Measurements from ENCODE around the gene DHX34.
"Not testable (repeated sequence)": the region's sequence is repeated elsewhere in the genome, so short reads cannot be mapped to it uniquely, and the experiment has no call there.

DHX34 gene, protein sequence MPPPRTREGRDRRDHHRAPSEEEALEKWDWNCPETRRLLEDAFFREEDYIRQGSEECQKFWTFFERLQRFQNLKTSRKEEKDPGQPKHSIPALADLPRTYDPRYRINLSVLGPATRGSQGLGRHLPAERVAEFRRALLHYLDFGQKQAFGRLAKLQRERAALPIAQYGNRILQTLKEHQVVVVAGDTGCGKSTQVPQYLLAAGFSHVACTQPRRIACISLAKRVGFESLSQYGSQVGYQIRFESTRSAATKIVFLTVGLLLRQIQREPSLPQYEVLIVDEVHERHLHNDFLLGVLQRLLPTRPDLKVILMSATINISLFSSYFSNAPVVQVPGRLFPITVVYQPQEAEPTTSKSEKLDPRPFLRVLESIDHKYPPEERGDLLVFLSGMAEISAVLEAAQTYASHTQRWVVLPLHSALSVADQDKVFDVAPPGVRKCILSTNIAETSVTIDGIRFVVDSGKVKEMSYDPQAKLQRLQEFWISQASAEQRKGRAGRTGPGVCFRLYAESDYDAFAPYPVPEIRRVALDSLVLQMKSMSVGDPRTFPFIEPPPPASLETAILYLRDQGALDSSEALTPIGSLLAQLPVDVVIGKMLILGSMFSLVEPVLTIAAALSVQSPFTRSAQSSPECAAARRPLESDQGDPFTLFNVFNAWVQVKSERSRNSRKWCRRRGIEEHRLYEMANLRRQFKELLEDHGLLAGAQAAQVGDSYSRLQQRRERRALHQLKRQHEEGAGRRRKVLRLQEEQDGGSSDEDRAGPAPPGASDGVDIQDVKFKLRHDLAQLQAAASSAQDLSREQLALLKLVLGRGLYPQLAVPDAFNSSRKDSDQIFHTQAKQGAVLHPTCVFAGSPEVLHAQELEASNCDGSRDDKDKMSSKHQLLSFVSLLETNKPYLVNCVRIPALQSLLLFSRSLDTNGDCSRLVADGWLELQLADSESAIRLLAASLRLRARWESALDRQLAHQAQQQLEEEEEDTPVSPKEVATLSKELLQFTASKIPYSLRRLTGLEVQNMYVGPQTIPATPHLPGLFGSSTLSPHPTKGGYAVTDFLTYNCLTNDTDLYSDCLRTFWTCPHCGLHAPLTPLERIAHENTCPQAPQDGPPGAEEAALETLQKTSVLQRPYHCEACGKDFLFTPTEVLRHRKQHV

DNA sequence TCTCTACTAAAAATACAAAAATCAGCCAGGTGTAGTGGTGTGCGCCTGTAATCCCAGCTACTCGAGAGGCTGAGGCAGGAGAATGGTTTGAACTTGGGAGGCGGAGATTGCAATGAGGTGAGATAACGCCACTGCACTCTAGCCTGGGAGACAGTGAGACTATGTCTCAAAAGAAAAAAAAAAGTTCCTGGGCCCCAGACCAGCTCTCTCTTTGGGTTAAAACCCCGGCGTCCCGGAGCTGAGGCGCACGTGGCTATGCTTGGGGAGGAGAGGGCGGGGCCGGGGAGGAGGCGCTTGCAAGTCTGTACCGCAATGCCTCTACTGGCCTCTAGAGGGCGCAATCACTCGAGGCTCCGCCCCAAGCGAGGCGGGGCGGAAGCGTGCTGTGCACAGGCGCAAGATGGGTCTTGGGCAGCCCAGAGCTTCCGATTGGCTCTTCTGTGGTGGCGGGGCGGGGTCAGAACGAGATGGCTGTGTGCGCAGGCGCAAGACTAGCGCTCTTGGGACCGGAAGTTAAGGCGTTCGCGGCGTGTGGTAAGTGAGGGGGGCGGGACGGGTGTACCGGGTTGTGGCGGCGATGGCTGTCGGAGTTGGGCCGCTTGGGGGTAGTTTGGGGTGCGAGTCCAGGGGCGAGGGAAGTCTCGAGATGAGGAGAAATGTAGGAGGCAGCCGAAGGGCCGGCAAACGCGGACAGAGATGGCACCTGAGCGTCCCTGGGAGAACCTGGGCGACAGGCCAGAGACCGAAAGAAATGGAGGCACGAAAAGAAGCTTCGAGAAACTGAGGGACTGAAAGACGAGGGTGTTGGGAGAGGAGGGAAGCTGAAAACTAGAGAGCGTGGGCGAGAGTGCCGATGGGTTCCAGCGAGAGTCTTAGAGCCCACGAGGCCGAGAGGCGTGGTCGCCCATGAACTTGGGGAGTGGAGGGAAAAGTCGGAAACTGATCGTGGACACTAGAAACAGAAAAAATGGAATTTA is at the start of gene DHX34:
Gene DHX34, plus strand, starts transcription at position 497 of the 977 bp plus-strand sequence. CDS start 3,716 bp downstream, outside the sequence.
- DNase-seq: peak; percentile 96

DNA sequence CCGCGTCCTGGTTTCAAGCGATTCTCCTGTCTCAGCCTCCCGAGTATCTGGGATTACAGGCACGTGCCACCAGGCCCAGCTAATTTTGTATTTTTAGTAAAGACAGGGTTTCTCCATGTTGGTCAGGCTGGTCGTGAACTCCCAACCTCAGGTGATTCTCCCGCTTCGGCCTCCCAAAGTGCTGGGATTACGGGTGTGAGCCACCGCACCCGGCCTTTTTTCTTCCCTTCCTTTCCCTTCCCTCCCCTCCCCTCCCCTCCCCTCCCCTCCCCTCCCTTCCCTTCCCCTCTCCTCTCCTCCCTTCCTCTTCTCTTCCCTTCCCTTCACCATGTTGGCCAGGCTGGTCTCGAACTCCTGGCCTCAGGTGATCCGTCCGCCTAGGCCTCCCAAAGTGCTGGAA is 48.2 kb upstream of the DHX34 start:
- not testable (repeated sequence) for DNase-seq

DNA sequence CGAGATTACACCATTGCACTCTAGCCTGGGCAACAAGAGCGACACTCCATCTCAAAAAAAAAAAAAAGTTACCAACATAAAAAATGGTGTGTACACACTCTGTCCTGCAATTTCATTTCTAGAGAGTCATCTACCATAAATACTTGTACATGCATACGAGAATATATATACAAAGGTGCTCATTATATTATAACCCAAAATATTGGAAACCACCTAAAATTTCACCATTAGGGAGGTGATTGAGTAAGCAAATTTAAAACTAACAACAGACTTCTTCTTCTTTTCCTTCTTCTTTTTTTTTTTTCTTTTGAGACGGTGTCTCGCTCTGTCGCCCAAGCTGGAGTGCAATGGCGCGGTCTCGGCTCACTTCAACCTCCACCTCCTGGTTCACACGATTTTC is 46.9 kb upstream of the DHX34 start:
- no peak for DNase-seq

DNA sequence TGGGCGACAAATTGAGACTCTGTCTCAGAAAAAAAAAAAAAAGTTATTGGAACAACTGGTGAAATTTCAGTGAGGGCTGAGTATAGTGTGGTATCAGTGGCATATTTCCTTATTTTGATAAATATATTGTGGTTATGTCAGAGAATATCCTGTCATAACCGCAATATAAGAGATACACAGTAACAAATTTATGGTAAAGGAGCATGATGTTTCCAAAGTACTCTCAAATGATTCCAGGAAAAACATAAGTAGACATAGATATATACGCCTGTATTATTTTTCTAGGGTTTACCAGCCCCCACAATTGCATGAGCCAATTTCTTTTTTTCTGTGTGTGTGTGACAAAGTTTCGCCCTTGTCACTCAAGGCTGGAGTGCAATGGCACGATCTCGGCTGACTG is 45.1 kb upstream of the DHX34 start:
- DNase-seq: no peak

DNA sequence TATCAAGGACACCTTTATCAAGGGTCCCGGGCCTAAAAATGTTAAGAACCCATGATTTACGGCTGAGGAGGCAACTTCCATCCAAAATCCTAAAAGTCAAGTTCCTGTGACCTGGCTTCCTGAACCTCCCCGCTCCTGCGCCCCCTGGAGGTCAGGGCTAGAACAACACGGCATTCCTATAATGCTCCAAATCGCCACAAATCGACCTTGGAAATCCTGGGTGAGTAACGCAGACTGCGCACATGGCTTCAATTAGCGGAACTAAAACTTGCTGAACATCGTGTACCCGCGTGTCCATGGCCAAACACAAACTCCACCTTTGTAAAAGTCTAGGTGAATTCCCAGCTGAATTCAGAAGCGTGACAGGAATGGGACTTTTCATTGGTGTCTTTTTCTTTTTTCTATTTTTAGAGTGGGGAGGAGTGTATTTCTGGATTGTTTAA is 43.8 kb upstream of the DHX34 start:
- DNase-seq: peak; percentile 66

DNA sequence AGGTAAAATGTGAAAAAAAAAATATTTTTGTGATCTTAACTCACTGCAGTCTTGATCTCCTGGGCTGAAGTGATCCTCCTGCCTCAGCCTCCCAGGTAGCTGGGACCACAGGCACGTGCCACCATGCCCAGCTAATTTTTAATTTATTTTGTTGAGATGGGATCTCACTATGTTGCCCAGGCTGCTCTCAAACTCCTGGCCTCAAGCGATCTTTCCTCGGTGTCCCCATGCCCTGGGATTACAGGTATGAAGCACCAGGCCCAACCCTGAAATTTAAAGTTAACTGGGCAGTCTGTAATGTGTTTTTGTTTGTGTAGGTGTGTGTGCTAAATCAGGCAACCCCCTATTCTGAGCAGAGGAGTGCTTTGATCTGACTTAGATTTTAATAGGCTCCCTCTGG is 42.8 kb upstream of the DHX34 start:
- no peak for DNase-seq

DNA sequence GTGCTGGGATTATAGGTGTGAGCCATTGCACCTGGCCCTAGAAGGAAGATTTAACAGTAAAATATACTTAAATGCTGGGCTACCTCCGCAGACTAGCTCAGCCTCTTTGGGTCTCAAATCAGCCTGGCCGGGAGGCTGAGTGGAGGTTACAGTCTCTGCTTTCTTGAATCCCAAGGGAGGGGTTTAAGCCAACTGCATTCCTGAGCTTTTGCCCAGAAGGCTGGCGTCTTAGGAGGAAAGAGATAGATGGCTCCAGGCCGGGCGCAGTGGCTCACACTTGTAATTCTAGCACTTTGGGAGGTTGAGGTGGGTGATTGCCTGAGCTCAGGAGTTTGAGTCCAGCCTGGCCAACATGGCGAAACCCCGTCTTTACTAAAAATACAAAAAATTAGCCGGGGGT is 40.1 kb upstream of the DHX34 start:
- no peak for DNase-seq

DNA sequence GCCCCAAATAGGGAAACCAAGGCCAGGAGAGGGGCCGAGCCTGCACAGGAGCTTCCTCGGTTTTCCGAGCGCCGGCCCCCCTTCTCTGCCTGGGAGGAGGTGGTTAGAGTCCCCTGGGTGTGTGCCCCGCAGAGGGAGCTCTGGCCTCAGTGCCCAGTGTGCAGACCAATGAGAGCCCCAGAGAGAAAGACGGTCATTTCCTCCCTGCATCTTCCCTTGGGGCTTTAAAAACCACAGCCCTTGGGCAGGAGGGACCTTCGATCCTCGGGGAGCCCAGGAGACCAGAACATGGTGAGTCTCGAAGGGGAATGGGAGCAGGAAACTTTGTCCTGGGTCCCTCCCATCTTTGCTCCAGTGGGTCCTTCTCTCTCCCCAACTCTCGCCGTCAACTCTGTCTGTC is 39.5 kb upstream of the DHX34 start, which contains the start of gene C5AR1:
Gene C5AR1, plus strand, starts transcription at position 254 of the 400 bp plus-strand sequence. Its CDS starts 35 bp downstream, at position 289.
- no peak for DNase-seq

DNA sequence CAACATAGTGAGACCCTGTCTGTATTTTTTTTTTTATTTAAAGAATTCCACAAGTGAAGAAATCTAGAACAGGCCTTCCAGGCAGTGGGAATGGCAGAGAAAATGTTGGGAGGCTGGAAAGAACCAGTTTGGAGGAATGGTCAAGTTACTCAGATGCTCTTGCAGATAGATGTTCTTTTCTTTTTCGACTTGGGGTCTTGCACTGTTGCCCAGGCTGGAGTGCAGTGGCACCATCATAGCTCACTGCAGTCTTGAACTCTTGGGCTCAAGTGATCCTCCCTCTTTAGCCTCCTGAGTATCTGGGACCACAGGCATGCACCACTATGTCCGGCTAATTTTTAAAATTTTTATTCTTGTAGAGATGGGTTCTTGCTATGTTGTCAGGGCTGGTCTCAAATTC is 38.8 kb upstream of the DHX34 start:
- no peak for DNase-seq

DNA sequence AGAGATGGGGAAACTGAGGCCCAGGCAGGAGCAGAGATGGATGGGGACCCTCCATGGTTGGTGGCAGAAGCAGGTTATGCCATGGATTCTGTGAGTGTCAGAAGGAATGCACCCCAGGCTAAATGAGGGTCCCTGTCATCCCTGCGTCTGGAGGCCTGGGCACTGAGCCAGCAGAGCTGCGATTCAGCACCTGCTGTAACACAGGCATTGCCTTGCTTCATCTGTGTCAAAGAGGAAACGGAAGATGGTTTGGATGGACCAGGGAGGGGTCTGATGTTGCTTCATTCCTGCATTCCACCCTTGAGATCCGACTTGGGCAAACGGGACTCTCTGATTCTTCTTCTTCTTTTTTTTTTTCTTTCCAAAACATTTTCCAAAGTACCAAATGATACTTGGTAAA is 38.3 kb upstream of the DHX34 start:
- peak; percentile 69 for DNase-seq

DNA sequence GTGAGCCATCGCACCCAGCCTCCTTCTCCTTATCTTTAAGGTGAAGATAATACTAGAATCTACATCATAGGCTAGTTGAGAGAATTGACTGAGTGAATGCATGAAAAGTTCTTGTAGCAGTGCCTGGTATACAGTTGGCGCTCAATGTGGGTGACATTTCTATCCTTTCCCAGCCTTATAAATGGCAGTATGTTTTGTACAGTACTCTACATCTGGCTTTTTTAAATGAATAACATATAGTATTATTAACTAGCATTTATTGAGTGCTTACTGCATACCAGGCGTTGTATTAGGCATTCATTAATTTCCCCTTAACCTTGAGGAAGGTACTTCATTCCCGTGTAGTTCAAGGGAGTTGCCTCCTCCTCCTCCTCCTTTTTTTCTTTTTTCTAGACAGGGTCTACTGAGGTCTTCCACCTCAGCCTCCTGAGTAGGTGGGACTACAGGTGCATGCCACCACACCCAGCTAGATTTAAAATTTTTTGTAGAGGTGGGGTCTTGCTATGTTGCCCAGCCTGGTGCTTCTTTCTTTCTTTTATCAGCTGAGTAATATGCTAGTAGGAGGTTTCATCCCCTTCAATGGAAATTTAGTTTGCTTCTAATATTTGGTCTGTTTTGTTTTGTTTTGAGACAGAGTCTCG is 36.6 kb upstream of the DHX34 start:
- DNase-seq: no peak

DNA sequence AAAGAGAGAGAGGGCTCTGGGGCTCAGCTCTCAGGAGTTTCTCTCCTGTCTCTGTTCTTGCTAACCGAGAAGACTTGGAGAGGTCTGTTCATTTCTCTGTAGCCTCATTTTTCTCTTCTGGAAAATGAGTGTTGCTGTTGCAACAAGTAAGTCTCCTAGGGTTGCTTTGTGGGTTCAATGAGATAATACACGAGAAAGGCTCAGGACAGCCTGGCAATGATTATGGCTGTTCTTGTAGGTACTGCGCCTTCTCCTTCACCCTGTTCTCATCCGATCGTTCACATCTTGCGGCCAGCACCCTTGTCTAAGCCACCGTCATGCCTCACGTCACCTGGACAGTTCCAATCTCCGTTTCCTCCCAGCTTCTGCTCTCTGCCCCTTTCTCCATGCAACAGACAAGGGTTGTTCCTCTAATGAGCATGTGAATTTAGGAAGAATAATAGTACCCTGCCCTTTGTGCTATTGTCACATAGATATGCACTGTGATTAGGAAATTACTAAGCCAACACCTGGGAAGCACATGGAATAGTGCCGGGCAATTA is 35.3 kb upstream of the DHX34 start:
- DNase-seq: no peak

DNA sequence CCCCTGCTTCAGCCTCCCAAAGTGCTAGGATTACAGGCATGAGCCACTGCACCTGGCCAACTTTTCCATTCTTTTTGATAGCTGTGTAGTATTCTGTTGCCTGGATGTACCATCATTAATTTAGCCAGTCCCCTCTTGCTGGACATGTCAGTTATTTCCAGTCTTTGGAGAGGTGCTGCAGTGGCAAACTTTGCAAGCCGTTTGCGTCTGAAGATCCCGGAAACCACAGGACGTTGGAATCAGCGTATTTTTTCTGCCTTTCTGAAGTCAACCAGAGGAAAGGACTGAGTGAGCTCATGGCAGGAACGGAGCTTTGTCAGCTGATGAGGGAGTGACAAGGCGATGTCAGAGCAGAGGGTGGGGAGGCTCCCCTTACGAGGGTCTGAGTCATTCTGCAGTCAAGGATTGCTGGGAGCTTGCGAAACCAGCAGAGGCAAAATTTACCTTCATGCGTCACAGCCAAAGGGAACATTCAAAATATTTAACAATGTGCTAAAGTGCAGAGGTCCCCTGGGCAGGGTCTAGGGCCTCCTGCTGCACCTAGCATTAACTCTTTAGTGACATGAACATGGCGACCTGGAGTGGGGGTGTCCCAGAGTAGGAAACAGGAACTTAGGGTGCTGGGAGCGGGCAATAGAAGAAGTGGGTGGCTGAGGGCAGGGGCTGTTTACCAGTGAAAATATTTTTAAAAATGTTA is 33.8 kb upstream of the DHX34 start:
- no peak for DNase-seq

DNA sequence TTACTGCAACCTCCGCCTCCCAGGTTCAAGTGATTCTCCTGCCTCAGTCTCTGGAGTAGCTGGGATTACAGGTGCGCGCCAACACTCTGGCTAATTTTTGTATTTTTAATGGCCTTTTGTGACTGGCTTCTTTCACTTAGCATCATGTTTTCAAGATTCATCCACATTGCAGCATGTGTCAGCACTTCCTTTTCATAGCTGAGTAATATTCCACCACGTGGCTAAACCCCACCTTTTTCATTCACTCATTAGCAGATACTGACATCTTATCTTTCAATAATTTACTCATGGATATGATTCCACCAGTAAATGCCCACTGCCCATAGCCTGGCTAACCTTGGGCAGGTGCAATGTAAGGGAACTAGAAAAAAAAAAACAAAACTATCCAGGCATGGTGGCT is 32.6 kb upstream of the DHX34 start:
- DNase-seq: no peak

DNA sequence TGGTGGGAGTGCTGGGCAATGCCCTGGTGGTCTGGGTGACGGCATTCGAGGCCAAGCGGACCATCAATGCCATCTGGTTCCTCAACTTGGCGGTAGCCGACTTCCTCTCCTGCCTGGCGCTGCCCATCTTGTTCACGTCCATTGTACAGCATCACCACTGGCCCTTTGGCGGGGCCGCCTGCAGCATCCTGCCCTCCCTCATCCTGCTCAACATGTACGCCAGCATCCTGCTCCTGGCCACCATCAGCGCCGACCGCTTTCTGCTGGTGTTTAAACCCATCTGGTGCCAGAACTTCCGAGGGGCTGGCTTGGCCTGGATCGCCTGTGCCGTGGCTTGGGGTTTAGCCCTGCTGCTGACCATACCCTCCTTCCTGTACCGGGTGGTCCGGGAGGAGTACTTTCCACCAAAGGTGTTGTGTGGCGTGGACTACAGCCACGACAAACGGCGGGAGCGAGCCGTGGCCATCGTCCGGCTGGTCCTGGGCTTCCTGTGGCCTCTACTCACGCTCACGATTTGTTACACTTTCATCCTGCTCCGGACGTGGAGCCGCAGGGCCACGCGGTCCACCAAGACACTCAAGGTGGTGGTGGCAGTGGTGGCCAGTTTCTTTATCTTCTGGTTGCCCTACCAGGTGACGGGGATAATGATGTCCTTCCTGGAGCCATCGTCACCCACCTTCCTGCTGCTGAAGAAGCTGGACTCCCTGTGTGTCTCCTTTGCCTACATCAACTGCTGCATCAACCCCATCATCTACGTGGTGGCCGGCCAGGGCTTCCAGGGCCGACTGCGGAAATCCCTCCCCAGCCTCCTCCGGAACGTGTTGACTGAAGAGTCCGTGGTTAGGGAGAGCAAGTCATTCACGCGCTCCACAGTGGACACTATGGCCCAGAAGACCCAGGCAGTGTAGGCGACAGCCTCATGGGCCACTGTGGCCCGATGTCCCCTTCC is 28.9 kb upstream of the DHX34 start:
- DNase-seq: no peak

DNA sequence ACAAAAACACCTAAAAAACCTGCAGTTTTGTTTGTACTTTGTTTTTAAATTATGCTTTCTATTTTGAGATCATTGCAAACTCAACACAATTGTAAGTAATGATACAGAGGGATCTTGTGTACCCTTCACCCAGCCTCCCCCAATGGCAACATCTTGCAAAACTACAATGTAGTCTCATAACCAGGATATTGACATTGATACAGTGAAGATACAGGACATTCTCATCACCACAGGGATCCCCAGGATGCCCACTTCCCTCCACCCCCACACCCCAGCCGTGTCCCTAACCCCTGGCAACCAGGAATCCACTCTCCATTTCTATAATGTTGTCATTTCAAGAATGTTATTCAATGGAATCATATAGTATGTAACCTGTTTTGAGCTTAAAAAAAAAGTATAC is 27.5 kb upstream of the DHX34 start:
- no peak for DNase-seq

DNA sequence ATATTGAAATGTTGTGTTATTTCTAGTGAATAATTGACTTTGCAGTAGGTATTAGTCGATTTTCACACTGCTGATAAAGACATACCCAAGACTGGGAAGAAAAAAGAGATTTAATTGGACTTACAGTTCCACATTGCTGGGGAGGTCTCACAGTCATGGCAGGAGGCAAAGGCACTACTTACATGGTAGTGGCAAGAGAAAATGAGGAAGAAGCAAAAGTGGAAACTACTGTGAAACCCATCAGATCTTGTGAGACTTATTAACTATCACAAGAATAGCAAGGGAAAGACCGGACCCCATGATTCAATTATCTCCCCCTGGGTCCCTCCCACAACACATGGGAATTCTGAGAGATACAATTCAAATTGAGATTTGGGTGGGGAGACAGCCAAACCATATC is 27.1 kb upstream of the DHX34 start:
- no peak for DNase-seq

DNA sequence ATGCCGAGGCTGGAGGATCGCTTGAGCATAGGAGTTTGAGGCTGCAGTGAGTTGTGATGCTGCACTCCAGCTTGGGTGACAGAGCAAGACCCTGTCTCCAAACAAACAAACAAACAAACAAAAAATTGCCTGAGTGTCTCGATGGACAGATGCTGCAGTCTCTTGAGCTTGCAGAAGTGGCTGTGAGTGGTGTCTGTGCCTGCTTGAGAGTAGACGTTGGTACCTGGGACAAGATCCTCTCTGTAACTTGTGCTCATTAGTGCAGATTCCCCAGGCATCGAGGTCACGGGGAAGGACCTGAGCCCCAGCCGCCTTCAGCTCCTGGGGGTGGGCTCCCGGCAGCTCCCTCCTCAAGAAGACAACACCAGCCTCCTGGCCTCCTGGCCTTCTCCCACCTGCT is 25.7 kb upstream of the DHX34 start:
- DNase-seq: no peak

DNA sequence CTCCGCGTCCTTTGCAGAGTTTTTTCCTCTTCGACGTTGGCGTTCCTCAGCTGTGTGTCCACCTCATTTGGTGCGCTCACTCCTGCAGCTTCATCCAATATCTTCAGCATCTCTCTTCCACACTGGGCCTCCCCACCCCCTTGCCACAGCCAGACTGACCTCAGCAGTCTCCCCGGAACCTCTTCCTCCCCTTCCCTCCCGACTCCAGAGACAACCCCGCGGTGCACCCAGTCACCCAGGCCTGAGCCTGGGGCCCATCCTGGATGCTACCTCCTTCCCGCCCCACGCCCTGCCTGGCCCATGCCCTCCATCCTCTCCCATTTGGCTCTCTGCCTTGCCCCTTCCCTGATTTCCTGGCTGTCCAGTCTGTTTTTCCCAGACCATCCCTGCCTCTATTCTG is 25.2 kb upstream of the DHX34 start:
- no peak for DNase-seq

Measured in NCI-H1694 (cell line).